ENCODE measurements around the gene SH3BGRL2.

DNA sequence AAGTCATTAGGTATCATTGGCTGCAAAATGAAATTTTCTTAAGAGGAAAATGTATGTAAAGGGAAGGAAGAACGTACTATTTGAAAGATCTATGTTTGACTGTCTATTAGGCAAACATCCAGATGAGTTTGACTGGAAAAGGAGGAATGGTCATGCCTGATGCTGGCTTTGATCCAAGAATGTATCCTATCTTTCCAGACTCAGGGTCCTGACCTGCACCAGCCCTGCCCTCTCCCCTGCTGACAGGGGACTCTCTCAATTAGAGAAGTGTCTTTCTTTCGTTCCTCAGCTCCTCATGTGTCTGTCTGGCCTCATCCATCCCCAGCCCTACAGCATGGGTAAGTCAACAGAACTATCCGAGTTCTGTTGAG, 21.9 kb upstream of the SH3BGRL2 start:
- TF ChIP-seq POLR2A (IDR thresholded peaks at IDR 0.05; ENCODE audit: borderline replicate concordance, extremely low read depth, insufficient read depth, insufficient read length): no peak
- TF ChIP-seq POLR2AphosphoS5 (IDR thresholded peaks at IDR 0.05; ENCODE audit: low read depth, low read length): no peak
- TF ChIP-seq, protein P1, sequence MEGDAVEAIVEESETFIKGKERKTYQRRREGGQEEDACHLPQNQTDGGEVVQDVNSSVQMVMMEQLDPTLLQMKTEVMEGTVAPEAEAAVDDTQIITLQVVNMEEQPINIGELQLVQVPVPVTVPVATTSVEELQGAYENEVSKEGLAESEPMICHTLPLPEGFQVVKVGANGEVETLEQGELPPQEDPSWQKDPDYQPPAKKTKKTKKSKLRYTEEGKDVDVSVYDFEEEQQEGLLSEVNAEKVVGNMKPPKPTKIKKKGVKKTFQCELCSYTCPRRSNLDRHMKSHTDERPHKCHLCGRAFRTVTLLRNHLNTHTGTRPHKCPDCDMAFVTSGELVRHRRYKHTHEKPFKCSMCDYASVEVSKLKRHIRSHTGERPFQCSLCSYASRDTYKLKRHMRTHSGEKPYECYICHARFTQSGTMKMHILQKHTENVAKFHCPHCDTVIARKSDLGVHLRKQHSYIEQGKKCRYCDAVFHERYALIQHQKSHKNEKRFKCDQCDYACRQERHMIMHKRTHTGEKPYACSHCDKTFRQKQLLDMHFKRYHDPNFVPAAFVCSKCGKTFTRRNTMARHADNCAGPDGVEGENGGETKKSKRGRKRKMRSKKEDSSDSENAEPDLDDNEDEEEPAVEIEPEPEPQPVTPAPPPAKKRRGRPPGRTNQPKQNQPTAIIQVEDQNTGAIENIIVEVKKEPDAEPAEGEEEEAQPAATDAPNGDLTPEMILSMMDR (IDR thresholded peaks at IDR 0.05 in 2 of 3, conservative IDR thresholded peaks at IDR 0.05 in 1 of 3; ENCODE audit: borderline replicate concordance in 1 of 3, insufficient read depth in 1 of 3, low read depth in 2 of 3, low read length in 2 of 3): no peak
- no peak for TF ChIP-seq TCF7L2 (IDR thresholded peaks at IDR 0.05; ENCODE audit: borderline replicate concordance, extremely low read depth, insufficient read depth, insufficient read length)
- TF ChIP-seq, protein P2, sequence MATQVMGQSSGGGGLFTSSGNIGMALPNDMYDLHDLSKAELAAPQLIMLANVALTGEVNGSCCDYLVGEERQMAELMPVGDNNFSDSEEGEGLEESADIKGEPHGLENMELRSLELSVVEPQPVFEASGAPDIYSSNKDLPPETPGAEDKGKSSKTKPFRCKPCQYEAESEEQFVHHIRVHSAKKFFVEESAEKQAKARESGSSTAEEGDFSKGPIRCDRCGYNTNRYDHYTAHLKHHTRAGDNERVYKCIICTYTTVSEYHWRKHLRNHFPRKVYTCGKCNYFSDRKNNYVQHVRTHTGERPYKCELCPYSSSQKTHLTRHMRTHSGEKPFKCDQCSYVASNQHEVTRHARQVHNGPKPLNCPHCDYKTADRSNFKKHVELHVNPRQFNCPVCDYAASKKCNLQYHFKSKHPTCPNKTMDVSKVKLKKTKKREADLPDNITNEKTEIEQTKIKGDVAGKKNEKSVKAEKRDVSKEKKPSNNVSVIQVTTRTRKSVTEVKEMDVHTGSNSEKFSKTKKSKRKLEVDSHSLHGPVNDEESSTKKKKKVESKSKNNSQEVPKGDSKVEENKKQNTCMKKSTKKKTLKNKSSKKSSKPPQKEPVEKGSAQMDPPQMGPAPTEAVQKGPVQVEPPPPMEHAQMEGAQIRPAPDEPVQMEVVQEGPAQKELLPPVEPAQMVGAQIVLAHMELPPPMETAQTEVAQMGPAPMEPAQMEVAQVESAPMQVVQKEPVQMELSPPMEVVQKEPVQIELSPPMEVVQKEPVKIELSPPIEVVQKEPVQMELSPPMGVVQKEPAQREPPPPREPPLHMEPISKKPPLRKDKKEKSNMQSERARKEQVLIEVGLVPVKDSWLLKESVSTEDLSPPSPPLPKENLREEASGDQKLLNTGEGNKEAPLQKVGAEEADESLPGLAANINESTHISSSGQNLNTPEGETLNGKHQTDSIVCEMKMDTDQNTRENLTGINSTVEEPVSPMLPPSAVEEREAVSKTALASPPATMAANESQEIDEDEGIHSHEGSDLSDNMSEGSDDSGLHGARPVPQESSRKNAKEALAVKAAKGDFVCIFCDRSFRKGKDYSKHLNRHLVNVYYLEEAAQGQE (IDR thresholded peaks at IDR 0.05; ENCODE audit: low read depth): no peak
- no peak for TF ChIP-seq EZH2 (IDR thresholded peaks at IDR 0.05)
- TF ChIP-seq, protein P3, sequence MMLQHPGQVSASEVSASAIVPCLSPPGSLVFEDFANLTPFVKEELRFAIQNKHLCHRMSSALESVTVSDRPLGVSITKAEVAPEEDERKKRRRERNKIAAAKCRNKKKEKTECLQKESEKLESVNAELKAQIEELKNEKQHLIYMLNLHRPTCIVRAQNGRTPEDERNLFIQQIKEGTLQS (IDR thresholded peaks at IDR 0.05): no peak
- no peak for TF ChIP-seq CBX3 (IDR thresholded peaks at IDR 0.05; ENCODE audit: low read depth)
- no peak for TF ChIP-seq YY1 (IDR thresholded peaks at IDR 0.05; ENCODE audit: extremely low read depth, insufficient replicate concordance, low read depth, low read length)

Measured in HCT116 (cell line).